MM.1S (cell line): Measurements from ENCODE around the gene HMGCS1.

Experiments used
- DNase-seq: peaks from one replicate; pipeline ENCODE4 v3.0.0-alpha.2; 2015
- H2AFZ ChIP-seq: fragments of 300-600 bp; sonication (generic); 2 replicates; pipeline ENCODE4 v1.6.0; 2016; ENCODE audit warnings: antibody characterized with exemption, low read length
- H3F3A ChIP-seq: fragments of 300-600 bp; sonication (generic); 2 replicates; pipeline ENCODE4 v1.6.1; 2016; ENCODE audit warnings: mild to moderate bottlenecking, antibody characterized with exemption, low read length, moderate library complexity, mixed read lengths; ENCODE audit not compliant: insufficient read depth
- H3K27ac ChIP-seq: fragments of 300-600 bp; sonication (generic); 2 replicates; pipeline ENCODE4 v1.5.1; 2016; ENCODE audit warnings: mild to moderate bottlenecking, low read length
- H3K27me3 ChIP-seq: fragments of 300-600 bp; sonication (generic); replicated peaks from 2 replicates; pipeline ENCODE4 v1.6.0; 2016; ENCODE audit warnings: low read length; ENCODE audit not compliant: insufficient read depth
- H3K36me3 ChIP-seq: fragments of 300-600 bp; sonication (generic); replicated peaks from 2 replicates; pipeline ENCODE4 v1.6.1; 2016; ENCODE audit warnings: mild to moderate bottlenecking, low read length, mixed read lengths; ENCODE audit not compliant: insufficient read depth
- H3K4me1 ChIP-seq: fragments of 300-600 bp; sonication (generic); 2 replicates; pipeline ENCODE4 v1.6.1; 2016; ENCODE audit warnings: low read length, mixed read lengths
- H3K4me2 ChIP-seq: fragments of 300-600 bp; sonication (generic); 2 replicates; pipeline ENCODE4 v1.6.0; 2016; ENCODE audit warnings: low read depth, low read length
- H3K4me3 ChIP-seq: fragments of 300-600 bp; sonication (generic); 2 replicates; pipeline ENCODE4 v1.5.1; 2016; ENCODE audit warnings: low read length, mixed read lengths
- H3K79me2 ChIP-seq: fragments of 300-600 bp; sonication (generic); 2 replicates; pipeline ENCODE4 v1.6.1; 2016; ENCODE audit warnings: mixed run types, low read length, mixed read lengths
- H3K9ac ChIP-seq: fragments of 300-600 bp; sonication (generic); 2 replicates; pipeline ENCODE4 v1.6.1; 2016; ENCODE audit warnings: low read length, mixed read lengths
- H3K9me2 ChIP-seq: fragments of 300-600 bp; sonication (generic); replicated peaks from 2 replicates; pipeline ENCODE4 v1.6.1; 2016; ENCODE audit warnings: mild to moderate bottlenecking, low read length, mixed read lengths; ENCODE audit not compliant: insufficient read depth
- H3K9me3 ChIP-seq: fragments of 300-600 bp; sonication (generic); replicated peaks from 2 replicates; pipeline ENCODE4 v1.6.1; 2016; ENCODE audit warnings: mild to moderate bottlenecking, low read length, mixed read lengths; ENCODE audit not compliant: insufficient read depth
- H4K20me1 ChIP-seq: fragments of 300-600 bp; sonication (generic); 2 replicates; pipeline ENCODE4 v1.6.1; 2016; ENCODE audit warnings: mild to moderate bottlenecking, low read length, moderate library complexity, mixed read lengths; ENCODE audit not compliant: insufficient read depth
- CTCF ChIP-seq: fragments of 300-600 bp; sonication (generic); IDR thresholded peaks from 2 replicates; pipeline ENCODE4 v1.5.1; 2016; ENCODE audit warnings: antibody characterized with exemption, low read length, mixed read lengths
- EZH2 ChIP-seq: fragments of 300-600 bp; sonication (generic); optimal IDR thresholded peaks from 2 replicates; pipeline ENCODE3; 2017; ENCODE audit warnings: low read depth, mild to moderate bottlenecking, antibody characterized with exemption, low read length, mixed read lengths
- EZH2phosphoT487 ChIP-seq: fragments of 300-600 bp; sonication (generic); IDR thresholded peaks from 2 replicates; pipeline ENCODE4 v1.6.1; 2018; ENCODE audit warnings: antibody characterized with exemption, low read length

The HMGCS1 gene

DNA sequence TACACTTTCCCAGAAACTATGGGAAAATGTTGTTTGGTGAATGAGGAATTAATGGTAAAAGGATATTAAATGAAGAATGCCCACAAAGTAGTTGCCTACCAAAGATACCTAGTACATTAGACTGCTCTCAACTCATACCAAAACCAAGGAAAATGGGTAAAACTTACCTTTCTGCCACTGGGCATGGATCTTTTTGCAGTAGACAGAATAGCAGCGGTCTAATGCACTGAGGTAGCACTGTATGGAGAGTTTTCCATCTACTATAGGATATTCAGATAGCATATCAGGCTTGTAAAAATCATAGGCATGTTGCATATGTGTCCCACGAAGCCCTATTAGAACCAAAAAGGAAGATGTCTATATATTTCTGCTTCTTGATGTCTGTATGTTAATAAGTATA lies 16.4 kb downstream of the HMGCS1 start:
- Histone ChIP-seq H3K9me3 (no peaks in the 10 kb centered on the region), H3K27me3 (no peaks in the 10 kb centered on the region), H3K4me3 (no peak overlapping the region), H3K4me1 (no peaks in the 10 kb centered on the region), H2AFZ (no peak overlapping the region), H3F3A (no peaks in the 10 kb centered on the region), H3K79me2 (peaks cover 30% of the 10 kb centered on the region), H3K9me2 (no peaks in the 10 kb centered on the region), H3K4me2 (no peak overlapping the region), H3K27ac (no peak overlapping the region), H3K36me3 (peaks cover 27% of the 10 kb centered on the region), H4K20me1 (no peaks in the 10 kb centered on the region), H3K9ac (no peak overlapping the region)
- TF ChIP-seq CTCF (no peak), EZH2 (no peak), EZH2phosphoT487 (no peak)
- DNase-seq = no peak

DNA sequence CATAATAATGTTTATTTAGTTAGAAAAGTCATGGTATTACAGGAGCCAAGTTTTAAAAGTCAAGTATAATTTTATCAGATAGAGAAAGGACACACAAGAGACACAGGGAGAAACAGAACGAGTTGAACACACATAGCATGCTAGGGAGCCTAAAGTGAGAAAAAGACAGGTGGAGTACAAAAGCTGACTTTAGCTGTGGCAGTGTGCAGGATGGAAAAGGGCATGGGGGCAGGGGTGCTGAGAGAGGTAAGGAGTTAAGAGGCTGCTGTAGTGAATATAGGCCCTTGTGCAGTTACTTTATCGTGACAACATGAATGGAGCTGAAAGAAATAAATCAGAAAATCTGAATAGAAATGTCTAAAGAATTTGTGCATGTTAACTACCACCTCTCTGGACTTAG lies 18.0 kb downstream of the HMGCS1 start:
- Histone ChIP-seq H3K4me3 (no peak overlapping the region), H3K4me2 (no peak overlapping the region), H3K9me3 (no peaks in the 10 kb centered on the region), H3F3A (no peaks in the 10 kb centered on the region), H3K79me2 (peaks cover 14% of the 10 kb centered on the region), H2AFZ (no peak overlapping the region), H3K27ac (no peak overlapping the region), H3K9ac (no peak overlapping the region), H3K36me3 (peaks cover 30% of the 10 kb centered on the region), H3K27me3 (no peaks in the 10 kb centered on the region), H4K20me1 (no peaks in the 10 kb centered on the region), H3K4me1 (peaks cover 15% of the 10 kb centered on the region), H3K9me2 (no peaks in the 10 kb centered on the region)
- TF ChIP-seq EZH2 (no peak), EZH2phosphoT487 (no peak)
- DNase-seq = no peak

GRCh38 chr5:43294226-43294625 lies 19.0 kb downstream of the HMGCS1 start:
- DNase-seq = no peak
- no peak for TF ChIP-seq EZH2phosphoT487
- TF ChIP-seq EZH2 = no peak
- no peak for TF ChIP-seq CTCF
- no peak overlapping the region for H3K4me3 ChIP-seq
- H3K9ac ChIP-seq = no peak overlapping the region
- H3F3A ChIP-seq = no peaks in the 10 kb centered on the region
- no peak overlapping the region for H2AFZ ChIP-seq
- no peaks in the 10 kb centered on the region for H4K20me1 ChIP-seq
- H3K9me3 ChIP-seq = no peaks in the 10 kb centered on the region
- H3K79me2 ChIP-seq = peaks cover 6% of the 10 kb centered on the region; the same call in 1 of the 2 replicates
- no peaks in the 10 kb centered on the region for H3K27me3 ChIP-seq
- H3K4me1 ChIP-seq = peaks cover 15% of the 10 kb centered on the region
- no peak overlapping the region for H3K27ac ChIP-seq
- peaks cover 36% of the 10 kb centered on the region for H3K36me3 ChIP-seq
- H3K4me2 ChIP-seq = no peak overlapping the region
- no peaks in the 10 kb centered on the region for H3K9me2 ChIP-seq

DNA sequence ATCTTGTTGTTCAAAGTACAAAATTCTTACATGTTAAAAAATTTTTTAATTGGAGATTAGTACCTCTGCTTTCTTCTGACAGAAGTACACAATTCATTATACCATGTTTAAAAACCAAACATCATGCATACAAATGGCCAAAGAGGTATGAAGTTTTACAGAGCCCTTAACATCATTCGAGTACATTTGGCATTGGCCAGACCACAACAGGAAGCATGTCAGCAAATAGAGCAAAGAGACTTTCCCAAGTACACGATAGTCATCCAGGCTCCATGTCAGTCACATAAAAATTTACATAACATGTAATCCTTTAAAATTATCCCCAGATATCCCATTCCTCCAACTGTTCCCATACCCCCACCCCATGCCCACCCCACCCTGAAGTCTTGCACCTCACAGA lies 22.5 kb downstream of the HMGCS1 start:
- Histone ChIP-seq H3F3A (no peaks in the 10 kb centered on the region), H3K36me3 (peaks cover 27% of the 10 kb centered on the region), H3K4me2 (no peak overlapping the region)

More for the DNA sequence above, 22.5 kb downstream of the HMGCS1 start:
- peak; percentile 50 for DNase-seq
- Histone ChIP-seq H3K4me1 (peaks cover 15% of the 10 kb centered on the region), H2AFZ (no peak overlapping the region), H3K27me3 (no peaks in the 10 kb centered on the region), H3K4me3 (no peak overlapping the region), H3K9ac (no peak overlapping the region), H3K27ac (no peak overlapping the region), H3K79me2 (no peaks in the 10 kb centered on the region), H3K9me2 (no peaks in the 10 kb centered on the region), H4K20me1 (no peaks in the 10 kb centered on the region), H3K9me3 (no peaks in the 10 kb centered on the region)
- TF ChIP-seq EZH2 (no peak), EZH2phosphoT487 (no peak), CTCF (no peak)
